Measurements from ENCODE around the gene MYO5B. TPM values are rescaled to one million over a fixed set of nuclear protein-coding genes. Genes with fewer than 3 reads are reported as not detected.

MYO5B gene
- total RNA-seq, 2 experiments from 2014 or later: 0.02 TPM; not detected in 1

GRCh38 chr18:50179465-50179864 lies 15.5 kb downstream of the MYO5B start:
- no peak overlapping the region for H3K4me3 Mint-ChIP-seq
- H3K27me3 Mint-ChIP-seq: peaks cover 46% of the 10 kb centered on the region
- CTCF ChIA-PET: no interaction called here
- ATAC-seq: no peak
- H3K9me3 Mint-ChIP-seq (ENCODE audit: low read depth): no peaks in the 10 kb centered on the region
- H3K27ac Mint-ChIP-seq: no peak overlapping the region
- H3K4me1 Mint-ChIP-seq: no peaks in the 10 kb centered on the region
- no peak for DNase-seq
- no peaks in the 10 kb centered on the region for H3K36me3 Mint-ChIP-seq

GRCh38 chr18:50177294-50177992 lies 17.5 kb downstream of the MYO5B start:
- H3K27ac Mint-ChIP-seq: no peak overlapping the region
- H3K27me3 Mint-ChIP-seq: peaks cover 41% of the 10 kb centered on the region
- no peaks in the 10 kb centered on the region for H3K4me1 Mint-ChIP-seq
- H3K4me3 Mint-ChIP-seq: no peak overlapping the region
- H3K9me3 Mint-ChIP-seq (ENCODE audit: low read depth): no peaks in the 10 kb centered on the region
- ATAC-seq: no peak
- no peaks in the 10 kb centered on the region for H3K36me3 Mint-ChIP-seq
- DNase-seq: no peak
- CTCF ChIA-PET: no interaction called here

- no peak for DNase-seq
- Mint-ChIP-seq H3K4me1 (no peaks in the 10 kb centered on the region), H3K27ac (no peak overlapping the region), H3K36me3 (no peaks in the 10 kb centered on the region), H3K27me3 (peaks cover 30% of the 10 kb centered on the region), H3K4me3 (no peak overlapping the region), H3K9me3 (ENCODE audit: low read depth) (no peaks in the 10 kb centered on the region)
- no peak for ATAC-seq
- CTCF ChIA-PET: no interaction called here
Observed at GRCh38 chr18:50172367-50172766, 22.6 kb downstream of the MYO5B start.

GRCh38 chr18:50171406-50171805 lies 23.5 kb downstream of the MYO5B start:
- H3K4me1 Mint-ChIP-seq: no peaks in the 10 kb centered on the region
- no peaks in the 10 kb centered on the region for H3K9me3 Mint-ChIP-seq (ENCODE audit: low read depth)
- H3K36me3 Mint-ChIP-seq: no peaks in the 10 kb centered on the region
- CTCF ChIA-PET: no interaction called here
- ATAC-seq (no peak), DNase-seq (no peak)
- H3K27me3 Mint-ChIP-seq: peaks cover 28% of the 10 kb centered on the region
- H3K4me3 Mint-ChIP-seq: no peak overlapping the region
- no peak overlapping the region for H3K27ac Mint-ChIP-seq

- Mint-ChIP-seq H3K4me1 (no peaks in the 10 kb centered on the region), H3K4me3 (no peak overlapping the region), H3K27ac (no peak overlapping the region), H3K36me3 (no peaks in the 10 kb centered on the region), H3K9me3 (ENCODE audit: low read depth) (no peaks in the 10 kb centered on the region), H3K27me3 (peaks cover 29% of the 10 kb centered on the region)
- DNase-seq: no peak
- ATAC-seq: no peak
- CTCF ChIA-PET: no interaction called here
Observed at GRCh38 chr18:50170004-50170403, 24.9 kb downstream of the MYO5B start.

GRCh38 chr18:50169149-50169548 lies 25.8 kb downstream of the MYO5B start:
- CTCF ChIA-PET: no interaction called here
- Mint-ChIP-seq H3K36me3 (no peaks in the 10 kb centered on the region), H3K4me1 (no peaks in the 10 kb centered on the region), H3K27ac (no peak overlapping the region), H3K27me3 (peaks cover 35% of the 10 kb centered on the region), H3K4me3 (no peak overlapping the region), H3K9me3 (ENCODE audit: low read depth) (no peaks in the 10 kb centered on the region)
- no peak for ATAC-seq
- DNase-seq: no peak

GRCh38 chr18:50167966-50168365 lies 27.0 kb downstream of the MYO5B start:
- H3K9me3 Mint-ChIP-seq (ENCODE audit: low read depth): no peaks in the 10 kb centered on the region

GRCh38 chr18:50166901-50167300 lies 28.0 kb downstream of the MYO5B start:
- H3K4me3 Mint-ChIP-seq: no peak overlapping the region
- H3K27me3 Mint-ChIP-seq: peaks cover 53% of the 10 kb centered on the region
- H3K27ac Mint-ChIP-seq: no peak overlapping the region
- H3K4me1 Mint-ChIP-seq: no peaks in the 10 kb centered on the region
- no peak for ATAC-seq
- no peaks in the 10 kb centered on the region for H3K36me3 Mint-ChIP-seq
- no peak for DNase-seq
- CTCF ChIA-PET: no interaction called here
- no peaks in the 10 kb centered on the region for H3K9me3 Mint-ChIP-seq (ENCODE audit: low read depth)

More at GRCh38 chr18:50167966-50168365, 27.0 kb downstream of the MYO5B start:
- H3K27ac Mint-ChIP-seq: no peak overlapping the region
- H3K4me1 Mint-ChIP-seq: no peaks in the 10 kb centered on the region
- H3K36me3 Mint-ChIP-seq: no peaks in the 10 kb centered on the region
- no peak for DNase-seq
- no peak for ATAC-seq
- H3K27me3 Mint-ChIP-seq: peaks cover 45% of the 10 kb centered on the region
- no peak overlapping the region for H3K4me3 Mint-ChIP-seq
- CTCF ChIA-PET: no interaction called here

- H3K9me3 Mint-ChIP-seq (ENCODE audit: low read depth): no peaks in the 10 kb centered on the region
- ATAC-seq (no peak), DNase-seq (no peak)
- H3K27me3 Mint-ChIP-seq: peaks cover 47% of the 10 kb centered on the region
- no peaks in the 10 kb centered on the region for H3K4me1 Mint-ChIP-seq
- CTCF ChIA-PET: no interaction called here
- H3K4me3 Mint-ChIP-seq: no peak overlapping the region
- no peaks in the 10 kb centered on the region for H3K36me3 Mint-ChIP-seq
- no peak overlapping the region for H3K27ac Mint-ChIP-seq
Observed at GRCh38 chr18:50163505-50163904, 31.4 kb downstream of the MYO5B start.

- ATAC-seq (no peak), DNase-seq (no peak)
- no peak overlapping the region for H3K27ac Mint-ChIP-seq
- H3K27me3 Mint-ChIP-seq: peaks cover 47% of the 10 kb centered on the region
- no peaks in the 10 kb centered on the region for H3K36me3 Mint-ChIP-seq
- CTCF ChIA-PET: interaction anchor here (1.9 kb wide), 1 partner anchor 41 kb away, joined by 4 read pairs; no protein-coding TSS in a partner anchor
- no peak overlapping the region for H3K4me3 Mint-ChIP-seq
- H3K9me3 Mint-ChIP-seq (ENCODE audit: low read depth): no peaks in the 10 kb centered on the region
- H3K4me1 Mint-ChIP-seq: no peaks in the 10 kb centered on the region
Observed at GRCh38 chr18:50162486-50163304, 32.3 kb downstream of the MYO5B start.

GRCh38 chr18:50161597-50162205 lies 33.2 kb downstream of the MYO5B start:
- Mint-ChIP-seq H3K4me3 (no peak overlapping the region), H3K27ac (no peak overlapping the region), H3K4me1 (no peaks in the 10 kb centered on the region), H3K9me3 (ENCODE audit: low read depth) (no peaks in the 10 kb centered on the region), H3K36me3 (no peaks in the 10 kb centered on the region), H3K27me3 (peaks cover 43% of the 10 kb centered on the region)
- CTCF ChIA-PET: interaction anchor here (1.9 kb wide), 1 partner anchor 42 kb away, joined by 4 read pairs; no protein-coding TSS in a partner anchor
- ATAC-seq: no peak
- no peak for DNase-seq

GRCh38 chr18:50159654-50160046 lies 35.3 kb downstream of the MYO5B start:
- Mint-ChIP-seq H3K27ac (no peak overlapping the region), H3K36me3 (no peaks in the 10 kb centered on the region), H3K27me3 (peaks cover 37% of the 10 kb centered on the region), H3K4me1 (no peaks in the 10 kb centered on the region), H3K4me3 (no peak overlapping the region), H3K9me3 (ENCODE audit: low read depth) (no peaks in the 10 kb centered on the region)
- CTCF ChIA-PET: no interaction called here
- DNase-seq (no peak), ATAC-seq (no peak)

GRCh38 chr18:50158866-50159653 lies 35.9 kb downstream of the MYO5B start:
- Mint-ChIP-seq H3K27me3 (peaks cover 34% of the 10 kb centered on the region), H3K36me3 (no peaks in the 10 kb centered on the region), H3K4me1 (no peaks in the 10 kb centered on the region), H3K9me3 (ENCODE audit: low read depth) (no peaks in the 10 kb centered on the region), H3K4me3 (no peak overlapping the region), H3K27ac (no peak overlapping the region)
- ATAC-seq (no peak), DNase-seq (no peak)
- CTCF ChIA-PET: no interaction called here
